Suppressor macrophage treated with lipopolysaccharide for 1 hour (primary cell): Measurements from ENCODE around the gene ZFP92.
"Not testable (repeated sequence)": the region's sequence is repeated elsewhere in the genome, so short reads cannot be mapped to it uniquely, and the experiment has no call there.

Experiments used
- DNase-seq, 3 donors: peaks; one replicate each; pipeline ENCODE4 v3.0.0-alpha.2; 2020 to 2022

The ZFP92 gene, protein sequence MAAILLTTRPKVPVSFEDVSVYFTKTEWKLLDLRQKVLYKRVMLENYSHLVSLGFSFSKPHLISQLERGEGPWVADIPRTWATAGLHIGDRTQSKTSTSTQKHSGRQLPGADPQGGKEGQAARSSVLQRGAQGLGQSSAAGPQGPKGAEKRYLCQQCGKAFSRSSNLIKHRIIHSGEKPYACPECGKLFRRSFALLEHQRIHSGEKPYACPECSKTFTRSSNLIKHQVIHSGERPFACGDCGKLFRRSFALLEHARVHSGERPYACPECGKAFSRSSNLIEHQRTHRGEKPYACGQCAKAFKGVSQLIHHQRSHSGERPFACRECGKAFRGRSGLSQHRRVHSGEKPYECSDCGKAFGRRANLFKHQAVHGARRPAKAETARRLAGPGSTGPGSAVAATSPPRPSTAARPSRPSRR

GRCh38 chrX:153411255-153411987, at the start of gene ZFP92:
ZFP92 (plus strand) TSS chrX:153411472; CDS start chrX:153418323, 6,851 bp downstream.
- peak; percentile 60 to 84 (median 69) for DNase-seq

- no peak for DNase-seq
These were observed 49.4 kb upstream of the ZFP92 start for GRCh38 chrX:153361781-153362397.

DNA sequence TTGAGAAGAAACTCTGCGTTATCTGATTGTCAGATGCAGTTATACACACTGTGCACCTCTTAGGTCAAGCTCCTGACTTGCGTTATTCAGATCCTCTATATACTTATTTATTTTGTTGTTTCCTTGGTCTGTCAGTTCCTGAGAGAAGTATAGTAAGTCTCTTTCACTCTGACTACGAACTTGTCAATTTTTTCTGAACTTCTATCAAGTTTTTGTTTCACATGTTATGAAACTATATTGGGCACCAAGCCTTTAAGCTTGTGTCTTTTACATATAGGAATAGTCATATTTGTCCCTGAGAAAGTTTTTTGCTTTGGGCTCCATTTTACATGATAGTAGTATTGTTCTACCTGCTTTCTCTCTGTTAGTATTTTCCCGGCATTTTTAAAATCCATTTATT, 45.6 kb upstream of the ZFP92 start:
- DNase-seq, result no peak

DNA sequence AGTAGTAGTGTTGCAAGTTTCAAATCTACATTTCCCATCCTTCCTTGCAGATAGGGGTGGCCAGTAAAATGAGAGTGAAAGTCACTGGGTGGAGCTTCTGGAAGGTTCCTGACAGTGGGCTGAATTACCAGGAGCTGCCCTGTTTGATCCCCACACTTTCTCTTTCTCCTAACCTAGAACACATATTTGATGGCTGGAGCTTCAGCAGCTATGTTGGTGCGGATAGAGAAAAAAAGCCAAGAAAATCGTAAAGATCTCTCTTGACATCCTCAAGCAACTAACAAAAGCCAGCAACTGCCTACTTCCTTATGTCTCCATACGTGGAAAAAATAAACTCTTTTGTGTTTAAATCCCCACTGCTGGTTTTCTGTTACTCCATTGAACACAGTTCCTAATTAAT, 45.2 kb upstream of the ZFP92 start:
- DNase-seq, result no peak

DNA sequence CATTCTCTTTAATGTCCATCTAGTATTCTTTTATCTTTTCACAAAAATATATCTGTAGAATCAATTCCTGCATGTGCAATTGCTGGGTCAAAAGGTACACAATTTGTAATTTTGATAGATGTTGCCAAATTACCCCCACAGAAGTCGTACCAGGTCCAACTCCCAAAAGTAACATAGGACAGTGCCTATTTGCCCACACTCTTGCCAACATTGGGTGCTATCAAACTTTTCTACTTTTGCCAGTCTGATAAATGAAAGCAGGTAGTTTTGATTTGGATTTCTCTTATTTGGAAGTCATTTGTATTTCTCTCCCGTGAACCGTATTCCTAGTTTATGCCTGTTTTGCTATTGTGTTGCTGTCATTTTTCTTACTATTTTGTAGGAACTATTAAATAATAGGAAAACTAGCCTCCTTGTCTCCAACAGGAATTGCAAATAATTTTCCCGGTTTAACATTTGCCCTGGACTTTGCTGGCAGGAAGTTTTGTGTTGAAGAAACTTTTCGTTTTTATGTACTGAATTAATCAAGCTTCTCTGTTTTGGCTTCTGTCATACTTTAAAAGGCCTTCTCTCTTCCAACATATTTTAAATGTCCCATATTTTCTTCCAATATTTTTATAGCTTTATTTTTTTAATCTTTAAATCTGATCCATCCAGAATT, 44.3 kb upstream of the ZFP92 start:
- no peak for DNase-seq

- peak in 1 of 3 donors; percentile 4 for DNase-seq
These were observed 40.8 kb upstream of the ZFP92 start for GRCh38 chrX:153370293-153371055.

DNA sequence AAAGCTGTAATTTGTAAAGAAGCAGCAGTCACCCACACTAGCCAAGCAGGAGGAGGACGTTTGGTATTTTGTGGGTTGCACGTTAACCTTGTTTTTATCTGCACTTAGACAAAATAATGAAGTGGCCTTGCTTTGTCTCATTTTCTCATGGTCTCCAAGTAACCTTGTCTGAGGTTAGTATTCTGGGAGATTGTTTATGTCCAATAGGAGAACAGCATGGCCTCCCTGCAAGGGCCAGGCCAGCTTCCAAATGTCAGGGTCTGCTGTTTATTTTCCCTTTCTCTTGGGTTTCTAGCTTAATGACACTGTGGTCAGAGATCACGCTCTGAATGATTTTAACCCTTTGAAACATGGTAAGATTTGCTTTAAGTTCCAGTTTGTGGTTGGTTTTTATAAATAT, 40.0 kb upstream of the ZFP92 start:
- DNase-seq, result no peak

DNA sequence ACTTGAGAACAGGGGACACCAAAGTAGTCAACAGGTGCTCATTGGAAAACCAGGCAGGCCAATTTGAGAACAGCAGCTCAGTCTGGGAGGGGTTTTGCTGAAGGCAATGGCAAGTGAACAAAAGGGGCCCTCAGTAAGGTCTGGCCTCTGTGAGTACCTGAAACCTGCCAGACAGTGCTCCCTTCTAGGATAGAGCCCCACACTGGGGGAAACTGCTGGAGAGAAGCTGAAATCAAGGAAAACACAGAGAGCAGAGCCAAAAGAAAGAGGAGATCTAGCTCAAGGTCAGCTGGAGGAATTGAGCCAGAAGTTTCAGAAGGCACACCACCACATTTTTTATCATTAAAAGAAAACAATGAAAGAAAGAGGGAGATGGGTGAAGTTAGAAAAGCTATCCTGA, 38.3 kb upstream of the ZFP92 start:
- DNase-seq, result no peak

GRCh38 chrX:153374426-153374825, 36.8 kb upstream of the ZFP92 start:
- no peak for DNase-seq

DNA sequence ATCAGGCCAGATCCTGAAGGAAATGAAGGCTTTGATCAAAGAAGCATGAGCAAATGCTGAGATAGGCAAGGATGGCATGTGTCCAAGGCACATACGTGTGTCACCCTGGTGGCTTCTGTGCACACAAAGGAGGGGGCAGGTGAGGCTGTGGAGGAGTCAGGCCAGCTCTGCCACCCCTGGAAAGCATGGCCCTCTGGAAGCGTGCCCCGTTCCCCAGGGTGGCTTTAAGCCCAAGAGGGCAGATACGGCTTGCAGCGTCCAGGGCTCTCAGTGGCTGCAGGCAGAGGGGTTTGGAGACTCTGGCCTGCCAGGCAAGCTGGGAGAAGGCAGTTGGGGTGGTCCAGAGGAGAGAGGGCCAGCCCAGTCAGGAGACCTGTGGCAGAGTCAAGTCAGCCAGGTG, 35.7 kb upstream of the ZFP92 start:
- no peak for DNase-seq

- no peak for DNase-seq
These were observed 33.5 kb upstream of the ZFP92 start for GRCh38 chrX:153377727-153378126.

DNA sequence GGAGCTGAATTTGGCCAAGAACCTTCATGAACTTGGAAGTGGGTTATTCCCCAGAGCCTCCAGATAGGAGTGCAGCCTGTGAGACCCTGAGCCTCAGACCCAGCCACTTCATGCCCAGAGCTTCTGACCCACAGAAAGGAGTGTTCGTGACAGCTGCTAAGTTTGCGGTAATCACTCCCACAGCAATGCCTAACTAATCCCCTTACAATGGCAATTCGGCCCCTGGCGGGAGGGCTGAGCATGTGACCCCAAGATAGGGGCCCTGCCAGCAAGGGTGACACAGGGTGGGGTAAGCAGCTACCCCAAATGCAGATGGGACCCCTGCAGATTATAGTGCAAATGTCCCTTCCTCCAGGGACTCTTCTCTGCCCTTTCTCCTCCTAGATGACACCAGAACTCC, 32.7 kb upstream of the ZFP92 start:
- DNase-seq, result no peak

- no peak for DNase-seq
These were observed 31.8 kb upstream of the ZFP92 start for GRCh38 chrX:153379508-153379907.

GRCh38 chrX:153379971-153380581, 31.2 kb upstream of the ZFP92 start:
- DNase-seq, result no peak

DNA sequence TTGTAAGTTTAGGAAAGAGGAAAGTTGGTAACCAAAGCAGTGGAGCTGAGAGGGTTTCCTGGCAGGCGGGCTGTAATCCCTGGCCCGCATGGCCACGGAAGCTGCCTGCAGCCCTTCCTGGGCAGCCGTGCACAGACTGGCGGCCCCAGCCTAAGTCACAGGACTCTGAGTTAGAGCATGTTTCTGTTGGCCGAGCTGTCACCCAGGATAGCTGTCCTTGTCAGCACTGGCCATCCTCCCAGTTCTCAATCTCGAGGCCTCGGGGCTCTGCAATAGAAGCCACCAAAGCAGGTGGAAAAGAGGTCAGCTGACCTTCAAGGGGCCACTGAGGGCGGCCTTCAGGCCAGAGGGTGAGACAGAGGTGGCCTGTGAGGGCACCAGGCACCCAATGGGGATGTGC, 30.6 kb upstream of the ZFP92 start:
- DNase-seq, result no peak

- no peak for DNase-seq
These were observed 29.4 kb upstream of the ZFP92 start for GRCh38 chrX:153381684-153382532.

DNA sequence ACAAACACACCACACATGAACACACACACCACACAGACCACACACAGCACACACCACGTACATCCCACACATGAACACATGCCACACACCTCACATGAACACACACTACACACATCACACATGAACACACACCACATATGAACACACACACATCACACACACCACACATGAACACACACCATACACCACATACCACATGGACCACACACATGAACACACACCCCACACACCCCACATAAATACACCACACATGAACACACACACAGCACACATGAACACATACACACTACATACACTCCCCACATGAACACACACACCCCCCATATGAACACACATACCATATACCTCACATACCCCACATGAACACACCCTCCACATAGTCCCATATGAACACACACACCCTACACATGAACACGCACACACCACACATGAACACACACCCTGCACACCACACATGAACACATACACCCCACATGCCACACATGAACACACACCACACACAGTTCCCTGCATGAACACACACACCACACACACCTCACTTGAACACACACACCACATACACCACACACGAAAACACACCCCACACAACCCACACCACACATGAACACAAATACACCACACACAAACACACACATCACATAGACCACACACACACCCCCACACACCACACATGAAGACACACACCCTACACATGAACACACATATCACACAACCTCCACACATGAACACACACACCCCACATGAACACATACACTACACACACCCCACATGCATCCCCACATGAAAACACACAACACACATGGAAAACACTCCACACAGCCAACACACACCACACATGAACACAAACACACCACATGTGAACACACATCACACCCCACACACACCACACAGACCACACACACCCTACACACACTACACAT, 28.4 kb upstream of the ZFP92 start:
- DNase-seq, result no peak

- no peak for DNase-seq
These were observed 26.9 kb upstream of the ZFP92 start for GRCh38 chrX:153384390-153384789.

- DNase-seq, result not testable (repeated sequence)
These were observed 26.3 kb upstream of the ZFP92 start for GRCh38 chrX:153384973-153385372.

GRCh38 chrX:153386097-153386496, 25.2 kb upstream of the ZFP92 start:
- peak in 2 of 3 donors; percentile 9 to 14 for DNase-seq
